ENCODE measurements around the gene ZNF423. TPM values are rescaled to one million over a fixed set of nuclear protein-coding genes. Genes with fewer than 3 reads are reported as not detected.

ZNF423 gene
- total and polyA plus RNA-seq, 9 of the 15 experiments (the other 6 are each of a cell fraction or from before 2014, with no cell fraction given): not detected

- Histone ChIP-seq H3K9me3 (replicated peaks; ENCODE audit: control insufficient read depth, insufficient read depth, low read depth, low read length) (no peaks in the 10 kb centered on the region), H3K9me1 (ENCODE audit: control insufficient read depth, insufficient read depth, low read length) (no peaks in the 10 kb centered on the region), H3K79me2 (ENCODE audit: control insufficient read depth, insufficient read depth, low read length) (no peaks in the 10 kb centered on the region), H4K20me1 (replicated peaks; ENCODE audit: control insufficient read depth, insufficient read depth, low read length) (0 out of 2 replicates have a peak, but pooled peaks cover 4% of the 10 kb centered on the region), H2AFZ (ENCODE audit: low read depth, low read length) (no peak overlapping the region), H3K4me2 (ENCODE audit: insufficient read depth, low read length) (no peak overlapping the region), H3K27me3 (ENCODE audit: control insufficient read depth in 2 of 2, insufficient read depth in 2 of 2, low read length in 2 of 2) (peaks cover 45 to 65% of the 10 kb centered on the region in 2 experiments), H3K27ac (ENCODE audit: extremely low read depth, low read depth, low read length) (no peak overlapping the region), H3K36me3 (ENCODE audit: control insufficient read depth, insufficient read depth, low read length) (no peaks in the 10 kb centered on the region), H3K4me1 (replicated peaks in 1 of 2; ENCODE audit: control insufficient read depth in 2 of 2, insufficient read depth in 2 of 2, low read length in 2 of 2) (peaks cover 4 to 48% of the 10 kb centered on the region in 2 experiments; a peak in 3 of 5 replicates), H3K4me3 (no peak overlapping the region), H3K9ac (ENCODE audit: insufficient read depth in 1 of 2, low read depth in 2 of 2, low read length in 2 of 2) (no peak overlapping the region)
- intact Hi-C loops (cut with micrococcal nuclease) (no loop called here), in situ Hi-C loops (cut with MboI) (no loop called here)
- POLR2A ChIA-PET: no interaction called here
- ATAC-seq: no peak
- CTCF ChIA-PET (ENCODE audit: low intra/inter-chr PET ratio): no interaction called here
- no TSS peak for BruUV-seq (replicated peaks)
- TF ChIP-seq MCM7 (IDR thresholded peaks at IDR 0.05): no peak
- TF ChIP-seq NCOA4 (IDR thresholded peaks at IDR 0.05; ENCODE audit: partially characterized antibody): no peak
- no peak for TF ChIP-seq JUND (IDR thresholded peaks at IDR 0.05; ENCODE audit: borderline replicate concordance, low read depth, low read length)
- TF ChIP-seq JUND (tag; IDR thresholded peaks at IDR 0.05; ENCODE audit: borderline replicate concordance, low read depth, low read length): no peak
- no peak for TF ChIP-seq ELF1 (tag; IDR thresholded peaks at IDR 0.05)
- TF ChIP-seq ZNF644 (tag; IDR thresholded peaks at IDR 0.05; ENCODE audit: low read depth): no peak
- TF ChIP-seq ZFPM2 (CRISPR knock-in tag; IDR thresholded peaks at IDR 0.05): no peak
- TF ChIP-seq ZNF398 (CRISPR knock-in tag; IDR thresholded peaks at IDR 0.05): no peak
- WGBS (ENCODE audit: insufficient coverage, low coverage, missing lambda C conversion rate): 53% methylated on average over 12 of the region's 45 CpGs
- no peak for DNase-seq (ENCODE audit: extremely low read depth in 1 of 4, low spot score in 3 of 4)
- FAIRE-seq: no peak
Observed at GRCh38 chr16:49854796-49855203, 1.1 kb downstream of the ZNF423 start.
